Naive B cell (primary cell): ENCODE results near the gene SEMA7A. TPM values are rescaled to one million over a fixed set of nuclear protein-coding genes. Genes with fewer than 3 reads are reported as not detected.

Source experiments
- ATAC-seq, 2 donors: fragments of 150-1000 bp; cut with Tn5 transposase; 2 replicates each; pipeline ENCODE4 v1.10.0; 2021; ENCODE audit warnings: low read depth in 2 of 2, mild to moderate bottlenecking in 2 of 2, moderate library complexity in 2 of 2
- DNase-seq: peaks from one replicate; pipeline ENCODE4 v3.0.0; 2022
- H3K27ac Mint-ChIP-seq, 6 donors: one replicate each; pipeline ENCODE4 v1.8.0; 2020 to 2022; ENCODE audit warnings: mild to moderate bottlenecking in 6 of 6, mixed read lengths in 6 of 6, moderate library complexity in 5 of 6, inconsistent platforms in 2 of 6
- H3K27me3 Mint-ChIP-seq, 3 donors: one replicate each; pipeline ENCODE4 v1.8.0; 2021 to 2022; ENCODE audit warnings: mixed read lengths in 3 of 3, mild to moderate bottlenecking in 1 of 3
- H3K36me3 Mint-ChIP-seq, 2 donors: one replicate each; pipeline ENCODE4 v1.8.0; 2020 to 2022; ENCODE audit warnings: mixed read lengths in 2 of 2, inconsistent platforms in 1 of 2, mild to moderate bottlenecking in 1 of 2
- H3K4me1 Mint-ChIP-seq, 3 donors: one replicate each; pipeline ENCODE4 v1.8.0; 2020 to 2022; ENCODE audit warnings: mixed read lengths in 3 of 3, inconsistent platforms in 1 of 3, mild to moderate bottlenecking in 1 of 3, moderate library complexity in 1 of 3
- H3K4me3 Mint-ChIP-seq, 8 donors: one replicate each; pipeline ENCODE4 v1.8.0; 2020 to 2022; ENCODE audit warnings: mild to moderate bottlenecking in 8 of 8, mixed read lengths in 8 of 8, moderate library complexity in 8 of 8, inconsistent platforms in 2 of 8
- H3K9me3 Mint-ChIP-seq, 7 donors: one replicate each; pipeline ENCODE4 v1.8.0; 2020 to 2022; ENCODE audit warnings: mixed read lengths in 7 of 7, mild to moderate bottlenecking in 5 of 7, inconsistent platforms in 2 of 7, moderate library complexity in 1 of 7
- polyA plus RNA-seq, 6 donors: library from polyadenylated mRNA; unstranded; fragments of 300-500 nt; fragmentation: Illumina TruSeq; gene quantifications; one replicate each; pipeline ENCODE4 v1.2.3, GENCODE V29; 2021; ENCODE audit warnings: low read depth in 6 of 6

The SEMA7A gene
- polyA plus RNA-seq, 6 donors from 2014 or later = 0.10 to 1.5 (median 0.62) TPM; not detected in 1

DNA sequence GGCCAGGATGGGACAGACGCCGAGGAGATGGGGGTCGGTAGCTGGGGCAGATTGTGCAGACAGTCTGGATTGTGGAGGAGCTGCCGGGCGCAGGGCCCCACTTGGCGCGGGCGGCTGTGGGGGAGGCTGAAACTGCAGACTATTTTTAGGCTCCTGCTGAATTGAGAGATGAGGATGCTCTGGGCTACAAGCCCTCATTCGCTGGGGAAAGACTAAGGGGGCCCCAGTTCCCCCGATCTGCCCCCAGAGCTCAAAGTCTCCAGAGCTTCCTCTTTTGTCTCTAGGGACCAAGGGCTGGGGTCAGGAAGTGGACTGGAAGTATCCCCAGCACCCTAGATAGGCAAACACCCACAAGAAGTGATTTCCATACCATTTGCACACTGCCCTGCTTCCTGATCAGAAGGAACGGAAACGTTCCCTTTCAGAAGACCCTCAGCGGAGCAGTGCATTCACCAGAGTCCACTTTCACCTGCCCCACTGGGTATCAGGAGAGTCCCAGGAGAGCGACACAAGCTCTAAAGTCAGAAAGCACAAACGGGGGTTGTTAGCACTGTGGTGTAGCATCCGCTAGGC lies 29.7 kb downstream of the SEMA7A start:
- no peaks in the 10 kb centered on the region for H3K36me3 Mint-ChIP-seq
- DNase-seq = no peak
- peak; percentile 15 to 17 for ATAC-seq
- peaks cover 65 to 88% (median 82%) of the 10 kb centered on the region in 3 donors for H3K4me1 Mint-ChIP-seq
- peak overlapping the region; percentile 69 to 97 (median 96) for H3K27ac Mint-ChIP-seq
- H3K27me3 Mint-ChIP-seq = no peaks in the 10 kb centered on the region
- H3K4me3 Mint-ChIP-seq = peak overlapping the region; percentile 47 to 89 (median 78)
- no peaks in the 10 kb centered on the region for H3K9me3 Mint-ChIP-seq

DNA sequence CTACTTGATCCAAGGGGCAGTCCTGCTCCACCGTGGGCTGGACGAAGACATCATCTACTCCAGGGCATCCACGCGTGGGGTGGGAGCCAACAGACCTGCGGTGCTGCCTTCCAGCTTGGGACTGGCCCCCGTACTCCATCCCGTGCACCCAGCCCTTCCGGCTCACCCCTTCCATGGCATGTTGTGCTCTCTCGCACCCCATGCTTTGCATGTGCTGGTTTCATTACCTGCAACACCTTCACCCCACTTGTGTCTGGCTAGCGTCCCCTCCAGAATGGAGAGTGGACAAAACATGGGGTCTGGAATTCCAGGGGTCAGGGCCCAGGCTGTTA lies 30.2 kb downstream of the SEMA7A start:
- Mint-ChIP-seq H3K9me3 (no peaks in the 10 kb centered on the region), H3K27ac (peak overlapping the region; percentile 69 to 97 (median 96)), H3K4me1 (peaks cover 69 to 91% (median 82%) of the 10 kb centered on the region in 3 donors), H3K4me3 (peak overlapping the region; percentile 47 to 89 (median 78)), H3K36me3 (no peaks in the 10 kb centered on the region), H3K27me3 (no peaks in the 10 kb centered on the region)
- ATAC-seq (peak; percentile 4 to 8), DNase-seq (no peak)

GRCh38 chr15:74402873-74403587 lies 30.7 kb downstream of the SEMA7A start:
- Mint-ChIP-seq H3K4me1 (peaks cover 71 to 92% (median 82%) of the 10 kb centered on the region in 3 donors), H3K36me3 (no peaks in the 10 kb centered on the region), H3K27me3 (no peaks in the 10 kb centered on the region), H3K9me3 (no peaks in the 10 kb centered on the region), H3K27ac (peak overlapping the region; percentile 69 to 97 (median 96)), H3K4me3 (peak overlapping the region; percentile 47 to 89 (median 78))
- DNase-seq = peak; percentile 89
- ATAC-seq = peak; percentile 87 to 90

- peak overlapping the region; percentile 0 to 97 (median 96) for H3K27ac Mint-ChIP-seq
- H3K9me3 Mint-ChIP-seq = no peaks in the 10 kb centered on the region
- H3K4me3 Mint-ChIP-seq = peak overlapping the region in 7 of 8 donors; percentile 47 to 89 (median 71)
- no peaks in the 10 kb centered on the region for H3K36me3 Mint-ChIP-seq
- ATAC-seq (no peak), DNase-seq (no peak)
- H3K4me1 Mint-ChIP-seq = peaks cover 72 to 95% (median 82%) of the 10 kb centered on the region in 3 donors
- H3K27me3 Mint-ChIP-seq = no peaks in the 10 kb centered on the region
These were observed 31.4 kb downstream of the SEMA7A start for GRCh38 chr15:74402337-74402841.

DNA sequence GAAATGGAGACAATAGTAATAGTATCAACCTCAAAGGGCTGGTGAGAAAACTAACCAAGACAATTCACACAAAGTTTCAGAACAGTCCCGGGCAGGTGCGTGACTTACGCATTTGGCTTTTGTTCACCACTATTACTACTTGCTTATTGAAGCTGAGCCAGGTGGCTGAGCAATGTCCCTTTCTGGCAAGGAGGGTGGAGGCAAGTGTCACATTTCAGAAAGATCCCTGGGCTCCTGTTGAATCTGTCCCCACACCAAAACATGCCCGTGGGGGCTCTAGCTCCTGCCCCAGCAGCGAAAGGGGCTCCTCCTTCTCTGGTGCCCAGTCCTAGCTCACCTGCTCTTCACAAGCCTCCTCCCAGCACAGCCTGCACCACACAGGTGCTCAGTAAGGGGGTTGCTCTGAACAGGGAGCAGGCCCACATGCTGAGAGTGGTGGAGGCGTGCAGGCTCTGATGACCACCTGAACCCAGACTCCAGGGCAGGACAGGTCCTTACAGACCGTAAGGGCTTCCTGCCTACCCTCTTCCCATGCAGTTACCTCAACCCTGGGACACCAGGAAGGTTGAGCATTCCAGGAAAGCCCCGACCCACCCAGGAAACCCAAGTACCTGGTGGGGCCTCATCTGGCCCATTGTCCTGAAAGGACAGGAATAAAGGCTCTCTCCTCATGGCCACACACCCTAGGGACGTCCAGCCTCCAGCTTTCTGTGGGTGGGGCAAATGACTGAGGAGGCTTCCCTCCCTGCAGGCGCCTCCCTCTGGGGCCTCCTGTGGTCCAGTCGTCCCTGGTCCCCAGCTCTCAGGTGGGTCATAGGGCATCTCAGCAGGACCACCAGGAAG lies 32.6 kb downstream of the SEMA7A start:
- peak overlapping the region; percentile 10 to 84 (median 52) for H3K4me3 Mint-ChIP-seq

GRCh38 chr15:74400313-74400860 lies 33.4 kb downstream of the SEMA7A start:
- Mint-ChIP-seq H3K27ac (peak overlapping the region in 5 of 6 donors; percentile 84 to 97 (median 91)), H3K36me3 (no peaks in the 10 kb centered on the region), H3K27me3 (no peaks in the 10 kb centered on the region), H3K4me1 (peaks cover 75 to 94% (median 85%) of the 10 kb centered on the region in 3 donors), H3K9me3 (no peaks in the 10 kb centered on the region), H3K4me3 (peak overlapping the region in 7 of 8 donors; percentile 37 to 73 (median 56))
- ATAC-seq (no peak), DNase-seq (no peak)

More for the DNA sequence above, 32.6 kb downstream of the SEMA7A start:
- peak overlapping the region; percentile 31 to 97 (median 91) for H3K27ac Mint-ChIP-seq
- peaks cover 71 to 98% (median 85%) of the 10 kb centered on the region in 3 donors for H3K4me1 Mint-ChIP-seq
- H3K36me3 Mint-ChIP-seq = no peaks in the 10 kb centered on the region
- DNase-seq = peak; percentile 58
- H3K9me3 Mint-ChIP-seq = no peaks in the 10 kb centered on the region
- no peak for ATAC-seq
- no peaks in the 10 kb centered on the region for H3K27me3 Mint-ChIP-seq

DNA sequence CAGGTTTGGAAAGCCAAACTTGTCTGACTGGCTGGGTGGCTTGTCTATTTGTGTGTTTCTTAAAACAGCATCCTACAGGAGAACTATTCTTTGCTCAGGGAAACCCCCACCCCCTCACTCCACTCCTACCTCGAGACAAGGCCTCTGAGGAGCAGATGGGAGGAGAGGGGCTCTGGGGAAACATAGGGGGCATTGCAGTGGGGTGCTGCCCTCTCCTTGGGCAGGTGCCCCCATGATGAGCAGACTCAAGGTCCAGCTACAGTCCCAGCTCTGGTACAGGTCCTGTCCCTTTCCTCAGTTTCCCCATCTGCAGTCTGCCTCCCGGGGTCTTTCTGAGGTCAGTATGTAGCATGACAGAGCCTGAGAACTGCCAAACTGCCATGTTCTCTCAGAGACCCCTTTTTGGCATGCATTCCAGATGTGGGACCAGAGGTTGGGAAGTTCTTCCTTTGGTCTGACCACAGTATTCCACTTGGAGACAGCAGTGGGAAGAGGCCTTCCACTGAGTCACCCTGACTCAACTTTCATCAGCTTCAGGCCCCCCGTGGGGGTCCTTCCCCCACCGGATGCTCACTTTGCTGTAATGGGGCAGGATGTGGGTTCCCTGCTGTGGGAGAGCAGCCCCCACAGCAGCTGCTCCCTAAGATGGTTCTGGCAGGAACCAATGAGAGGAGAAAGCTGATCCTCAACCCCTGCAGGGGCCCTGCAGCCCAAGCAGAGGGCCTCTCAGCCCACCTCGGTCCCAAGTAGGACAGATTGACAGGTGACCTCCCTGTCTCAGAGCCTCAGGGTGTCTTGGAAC lies 34.0 kb downstream of the SEMA7A start:
- DNase-seq = no peak
- Mint-ChIP-seq H3K9me3 (no peaks in the 10 kb centered on the region), H3K36me3 (no peaks in the 10 kb centered on the region), H3K27ac (peak overlapping the region; percentile 21 to 100 (median 88)), H3K27me3 (no peaks in the 10 kb centered on the region), H3K4me1 (peaks cover 82 to 94% (median 92%) of the 10 kb centered on the region in 3 donors), H3K4me3 (peak overlapping the region in 5 of 8 donors; percentile 37 to 65 (median 52))
- no peak for ATAC-seq

GRCh38 chr15:74399100-74399499 lies 34.7 kb downstream of the SEMA7A start:
- H3K9me3 Mint-ChIP-seq = no peaks in the 10 kb centered on the region
- H3K4me3 Mint-ChIP-seq = peak overlapping the region in 5 of 8 donors; percentile 33 to 51 (median 37)
- peaks cover 83 to 94% (median 93%) of the 10 kb centered on the region in 3 donors for H3K4me1 Mint-ChIP-seq
- DNase-seq (no peak), ATAC-seq (no peak)
- no peaks in the 10 kb centered on the region for H3K36me3 Mint-ChIP-seq
- H3K27me3 Mint-ChIP-seq = no peaks in the 10 kb centered on the region
- H3K27ac Mint-ChIP-seq = peak overlapping the region in 4 of 6 donors; percentile 96 to 100 (median 100)

- H3K4me1 Mint-ChIP-seq = peaks cover 83 to 94% (median 93%) of the 10 kb centered on the region in 3 donors
- ATAC-seq = no peak
- no peaks in the 10 kb centered on the region for H3K27me3 Mint-ChIP-seq
- DNase-seq = no peak
- no peaks in the 10 kb centered on the region for H3K9me3 Mint-ChIP-seq
- no peaks in the 10 kb centered on the region for H3K36me3 Mint-ChIP-seq
- peak overlapping the region; percentile 96 to 100 (median 100) for H3K27ac Mint-ChIP-seq
- H3K4me3 Mint-ChIP-seq = peak overlapping the region in 6 of 8 donors; percentile 9 to 87 (median 82)
These were observed 35.6 kb downstream of the SEMA7A start for GRCh38 chr15:74398183-74398582.

DNA sequence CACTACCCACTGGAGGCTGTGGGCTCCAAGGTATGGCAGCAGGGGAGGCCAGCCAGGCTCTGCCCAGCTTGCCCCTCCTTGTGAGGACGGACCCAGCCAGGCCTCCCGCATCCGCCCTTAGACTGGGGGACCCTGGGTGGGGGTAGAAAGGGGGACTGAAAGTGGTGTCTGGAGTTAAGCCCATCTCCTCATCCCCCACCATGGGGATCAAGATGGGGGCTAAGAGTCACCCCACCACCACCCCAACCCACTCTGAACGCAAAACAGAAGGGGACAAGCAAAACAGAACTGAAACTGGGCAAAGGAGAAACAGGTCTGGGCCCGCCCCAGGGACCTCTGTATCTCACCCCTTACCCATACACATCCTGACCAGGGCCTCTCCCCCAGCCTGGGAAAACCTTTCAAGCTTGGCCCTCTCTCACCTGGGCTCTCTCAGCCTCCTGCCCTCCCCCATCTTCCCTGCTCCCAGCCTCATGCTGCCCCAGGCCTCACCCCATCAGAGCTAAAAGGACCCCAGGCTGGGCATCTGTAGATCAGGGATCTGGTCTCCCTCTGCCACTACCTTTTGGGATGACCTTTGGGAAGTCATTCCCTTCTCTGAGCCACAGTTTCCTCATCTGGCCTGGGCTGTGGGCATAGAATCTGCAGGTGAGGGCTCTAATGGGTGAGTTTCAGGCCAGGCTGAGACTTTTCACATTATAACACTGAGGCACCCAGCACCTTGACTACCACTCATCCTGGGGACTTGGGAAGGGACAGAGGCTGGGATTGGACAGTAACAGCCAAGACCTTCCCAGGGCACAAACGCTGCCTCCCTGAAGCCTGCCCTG lies 36.3 kb downstream of the SEMA7A start:
- peaks cover 86 to 94% (median 93%) of the 10 kb centered on the region in 3 donors for H3K4me1 Mint-ChIP-seq

DNA sequence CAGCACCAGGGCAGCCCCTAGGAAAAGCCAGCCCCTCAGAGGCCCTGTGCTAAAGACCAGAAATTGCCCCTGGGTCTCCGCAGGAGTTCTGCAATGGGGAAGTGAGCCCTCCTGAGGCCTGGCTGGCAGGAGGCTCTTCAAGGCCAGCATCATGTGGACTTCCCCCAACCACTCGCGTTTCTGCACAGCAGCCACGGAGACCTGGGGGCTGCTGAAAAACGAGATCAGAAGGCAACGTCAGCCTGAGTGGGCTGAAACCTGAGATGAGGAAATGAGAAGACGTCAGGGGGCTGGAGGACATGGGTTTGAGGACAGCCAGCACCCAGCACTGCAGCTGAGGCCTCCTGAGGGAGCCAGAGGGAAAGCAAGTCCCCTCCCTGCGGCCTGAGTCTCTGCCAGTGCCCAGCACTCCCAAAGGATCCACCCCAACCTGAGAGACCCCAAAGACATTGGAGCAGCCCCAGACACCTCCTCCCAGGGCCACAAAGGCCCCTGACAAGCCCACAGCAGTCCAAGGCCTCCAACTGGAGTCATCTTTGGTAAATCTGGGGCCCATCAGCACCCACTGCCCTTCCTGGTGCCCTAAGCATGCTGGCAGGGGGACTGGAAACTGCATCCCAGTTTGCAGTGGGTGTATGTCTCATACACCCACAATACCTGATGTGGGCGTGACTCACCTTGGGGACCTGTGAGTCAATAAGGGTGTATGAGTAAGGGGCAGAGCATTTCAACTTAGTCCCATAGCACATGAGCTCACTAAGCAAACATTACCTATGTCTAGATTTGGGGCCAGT lies 37.1 kb downstream of the SEMA7A start:
- Mint-ChIP-seq H3K36me3 (no peaks in the 10 kb centered on the region), H3K9me3 (no peaks in the 10 kb centered on the region), H3K4me1 (peaks cover 86 to 94% (median 93%) of the 10 kb centered on the region in 3 donors), H3K4me3 (peak overlapping the region; percentile 62 to 89 (median 82)), H3K27me3 (no peaks in the 10 kb centered on the region), H3K27ac (peak overlapping the region; percentile 96 to 100 (median 100))
- ATAC-seq (peak; percentile 81 to 82), DNase-seq (peak; percentile 90)

More for the DNA sequence above, 36.3 kb downstream of the SEMA7A start:
- DNase-seq (peak; percentile 83), ATAC-seq (peak; percentile 49 to 52)
- Mint-ChIP-seq H3K36me3 (no peaks in the 10 kb centered on the region), H3K9me3 (no peaks in the 10 kb centered on the region), H3K4me3 (peak overlapping the region; percentile 34 to 87 (median 82)), H3K27ac (peak overlapping the region; percentile 96 to 100 (median 100)), H3K27me3 (no peaks in the 10 kb centered on the region)
